Left cardiac atrium (tissue), 4 donors: ENCODE measurements around the gene AKAP13. TPM values are rescaled to one million over a fixed set of nuclear protein-coding genes. Genes with fewer than 3 reads are reported as not detected.
"Not testable (repeated sequence)": the region's sequence is repeated elsewhere in the genome, so short reads cannot be mapped to it uniquely, and the experiment has no call there.

Experiments used
- ATAC-seq, 2 donors: fragments of 200-7000 bp; cut with Tn5 transposase; one replicate each; pipeline ENCODE4 v1.9.1; 2020; ENCODE audit warnings: mild to moderate bottlenecking in 2 of 2, moderate library complexity in 2 of 2
- DNase-seq: peaks from one replicate; pipeline ENCODE4 v3.0.0-alpha.2; 2020
- intact Hi-C, 2 donors: fragments of 100-400 bp; cut with DNase I; formaldehyde crosslinking; loops; one replicate each; pipeline versions ENCODE4 v1.14.1 to v1.15.1; 2022 to 2023
- total RNA-seq, 2 donors: library from RNA; stranded (reverse); fragmentation: NEBNext Ultra II Directional; extraction: Animal tissue kit (Norgen Biotek cat#: 25700); gene quantifications; one replicate each; pipeline ENCODE4 v1.2.1, GENCODE V29; 2021
- donor health status: DM: no; HTN: yes; CAD: no.
- donor health status: DM: no; HTN: yes; CAD: no; lungs with severe emphysema.
- donor health status: DM: yes; HTN: yes; CAD: no.
- donor health status: Dilated cardiomyopathy.

AKAP13 gene
- total RNA-seq, 2 donors from 2014 or later = 217 to 302 TPM

GRCh38 chr15:85642693-85643066 is 262.3 kb downstream of the AKAP13 start:
- peak; percentile 81 for DNase-seq
- intact Hi-C loops = no loop called here
- ATAC-seq = peak; percentile 86 to 90

DNA sequence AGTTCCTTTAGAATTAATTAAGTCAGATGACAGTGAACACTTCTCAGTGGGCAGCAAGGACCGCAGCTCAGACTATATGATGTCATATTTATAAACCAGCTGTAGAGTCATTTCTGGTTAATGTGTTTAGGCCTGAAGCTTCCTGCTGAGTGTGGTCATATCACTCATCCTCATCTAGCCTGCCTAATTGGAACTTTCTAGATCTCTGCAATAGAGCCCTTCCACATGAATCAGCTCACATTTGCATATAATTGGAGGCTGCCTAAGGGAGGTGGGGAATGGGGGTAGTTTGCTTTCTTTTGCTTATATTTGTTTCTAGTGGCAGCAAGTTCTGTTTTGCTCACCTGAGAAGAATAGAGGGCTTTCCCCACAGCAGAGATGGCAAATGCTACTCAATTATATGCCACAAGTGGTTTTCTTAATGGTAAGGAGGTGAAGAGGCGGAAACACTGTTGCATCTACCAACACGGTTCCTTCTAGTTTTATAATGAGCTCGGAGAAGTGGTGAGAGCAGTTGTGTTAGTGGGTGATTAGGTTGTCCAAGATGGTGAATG is 266.2 kb downstream of the AKAP13 start:
- intact Hi-C loops = no loop called here
- ATAC-seq (no peak), DNase-seq (no peak)

- ATAC-seq (peak; percentile 62 to 79), DNase-seq (no peak)
- intact Hi-C loops = no loop called here
These were observed 269.0 kb downstream of the AKAP13 start for GRCh38 chr15:85649372-85649771.

- no peak for ATAC-seq
- intact Hi-C loops = no loop called here
These were observed 271.1 kb downstream of the AKAP13 start for GRCh38 chr15:85651548-85651947.

DNA sequence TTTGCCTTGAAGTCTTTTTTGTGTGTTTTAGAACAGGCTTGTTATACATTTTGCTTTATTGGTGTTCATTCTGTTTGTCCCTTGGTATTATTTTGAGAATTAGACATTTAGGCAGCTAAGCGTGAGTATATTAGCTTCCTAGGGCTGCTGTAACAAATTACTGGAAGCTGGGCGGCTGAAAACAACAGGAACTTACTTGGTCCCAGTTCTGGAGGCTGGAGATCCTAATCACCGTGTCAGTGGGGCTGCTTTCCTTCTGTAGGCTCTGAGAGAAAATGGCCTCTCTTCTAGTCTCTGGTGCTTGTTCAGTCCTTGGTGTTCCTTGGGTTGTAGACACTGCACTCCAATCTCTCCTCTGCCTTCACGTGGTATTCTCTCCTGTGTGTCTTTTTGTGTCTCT is 272.1 kb downstream of the AKAP13 start:
- intact Hi-C loops = no loop called here
- no peak for DNase-seq
- no peak for ATAC-seq

More at GRCh38 chr15:85651548-85651947, 271.1 kb downstream of the AKAP13 start:
- no peak for DNase-seq

DNA sequence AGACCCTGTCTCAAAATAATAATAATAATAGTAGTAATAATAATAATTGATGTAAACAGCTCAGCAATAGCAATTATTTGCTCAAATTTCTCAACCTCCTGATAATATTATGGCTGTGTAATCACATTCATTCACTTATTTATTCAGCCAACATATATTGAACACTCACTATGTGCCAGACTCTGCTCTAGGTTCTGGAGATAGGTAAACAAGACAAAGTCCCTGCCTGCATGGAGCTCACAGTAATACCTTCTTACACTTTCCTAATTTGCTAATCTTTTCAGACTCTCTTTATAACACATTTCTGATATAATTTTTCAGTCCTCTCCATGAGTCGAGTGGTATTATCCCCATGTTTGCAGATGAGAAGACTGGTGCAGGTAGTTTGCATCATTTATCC is 276.7 kb downstream of the AKAP13 start:
- no peak for DNase-seq
- intact Hi-C loops = no loop called here
- no peak for ATAC-seq

DNA sequence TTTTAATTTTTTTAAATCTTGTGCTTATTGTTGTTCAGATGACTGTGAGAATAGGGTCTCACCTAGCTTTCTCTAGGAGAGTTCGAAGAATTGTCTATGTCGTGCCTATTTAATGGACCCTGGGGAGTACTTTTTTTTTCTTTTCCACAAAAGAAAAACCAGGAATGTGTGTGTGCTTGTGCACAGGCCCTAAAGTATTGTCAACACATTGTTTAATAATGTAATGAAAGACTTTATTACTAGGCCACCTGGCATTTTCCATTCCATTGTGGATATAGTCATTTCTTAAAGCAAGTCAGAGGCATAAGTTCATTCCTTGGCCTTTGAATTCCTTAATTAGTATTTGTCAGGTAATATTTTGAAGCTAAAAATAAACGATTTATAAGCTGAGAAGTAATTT is 278.4 kb downstream of the AKAP13 start:
- ATAC-seq = no peak
- intact Hi-C loops = no loop called here

DNA sequence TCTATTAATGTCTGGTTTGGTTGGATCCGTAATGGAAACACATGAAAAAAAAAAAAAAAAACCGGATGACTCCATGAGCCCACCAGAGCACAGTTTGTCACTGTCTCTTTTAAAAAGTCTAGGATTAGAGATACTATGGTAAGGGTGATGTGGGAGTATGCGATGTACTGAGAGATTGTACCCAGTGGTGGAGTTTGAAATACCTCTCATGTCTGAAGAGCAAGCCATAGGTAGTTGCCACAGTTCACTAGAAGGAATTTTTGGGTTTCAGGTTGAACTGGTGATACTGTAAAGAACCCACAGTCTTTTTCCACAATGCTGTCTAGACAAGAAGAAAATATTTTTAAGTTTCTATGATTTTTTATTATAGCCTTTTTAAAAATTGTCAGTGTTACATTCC is 281.5 kb downstream of the AKAP13 start:
- ATAC-seq (no peak), DNase-seq (no peak)
- intact Hi-C loops = no loop called here

More for the DNA sequence above, 278.4 kb downstream of the AKAP13 start:
- DNase-seq = no peak

DNA sequence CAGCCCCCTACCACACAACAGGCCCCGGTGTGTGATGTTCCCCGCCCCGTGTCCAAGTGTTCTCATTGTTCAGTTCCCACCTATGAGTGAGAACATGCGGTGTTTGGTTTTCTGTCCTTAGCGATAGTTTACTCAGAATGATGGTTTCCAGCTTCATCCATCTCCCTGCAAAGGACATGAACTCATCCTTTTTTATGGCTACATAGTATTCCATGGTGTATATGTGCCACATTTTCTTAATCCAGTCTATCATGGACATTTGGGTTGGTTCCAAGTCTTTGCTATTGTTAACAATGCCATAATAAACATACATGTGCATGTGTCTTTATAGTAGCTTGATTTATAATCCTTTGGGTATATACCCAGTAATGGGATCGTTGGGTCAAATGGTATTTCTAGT is 285.3 kb downstream of the AKAP13 start:
- DNase-seq, intact Hi-C loops, ATAC-seq: not testable (repeated sequence)

- intact Hi-C loops = no loop called here
- peak; percentile 58 for DNase-seq
- peak; percentile 93 to 94 for ATAC-seq
These were observed 287.4 kb downstream of the AKAP13 start for GRCh38 chr15:85667491-85668424.

DNA sequence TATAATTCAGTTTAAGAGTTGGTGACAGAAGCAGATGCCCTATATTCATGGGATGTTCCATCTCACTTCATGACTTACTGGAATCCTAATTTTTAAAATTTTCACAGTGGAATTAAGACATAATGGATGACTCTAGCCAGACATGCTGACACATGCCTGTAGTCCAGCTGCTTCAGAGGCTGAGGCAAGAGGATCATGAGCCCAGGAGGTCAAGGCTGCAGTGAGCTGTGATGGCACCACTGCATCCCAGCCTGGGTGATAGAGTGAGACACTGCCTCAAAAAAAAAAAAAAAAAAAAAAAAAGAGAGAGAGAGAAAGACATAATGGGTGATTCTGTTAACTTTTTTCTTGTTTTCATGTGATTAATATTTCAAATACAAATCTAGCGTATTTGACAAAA is 290.8 kb downstream of the AKAP13 start:
- DNase-seq = no peak
- intact Hi-C loops = no loop called here
- peak in 1 of 2 donors; percentile 8 for ATAC-seq

- ATAC-seq = no peak
- intact Hi-C loops = no loop called here
- no peak for DNase-seq
These were observed 292.1 kb downstream of the AKAP13 start for GRCh38 chr15:85672332-85673084.

- intact Hi-C loops = no loop called here
These were observed 292.9 kb downstream of the AKAP13 start for GRCh38 chr15:85673326-85673725.

DNA sequence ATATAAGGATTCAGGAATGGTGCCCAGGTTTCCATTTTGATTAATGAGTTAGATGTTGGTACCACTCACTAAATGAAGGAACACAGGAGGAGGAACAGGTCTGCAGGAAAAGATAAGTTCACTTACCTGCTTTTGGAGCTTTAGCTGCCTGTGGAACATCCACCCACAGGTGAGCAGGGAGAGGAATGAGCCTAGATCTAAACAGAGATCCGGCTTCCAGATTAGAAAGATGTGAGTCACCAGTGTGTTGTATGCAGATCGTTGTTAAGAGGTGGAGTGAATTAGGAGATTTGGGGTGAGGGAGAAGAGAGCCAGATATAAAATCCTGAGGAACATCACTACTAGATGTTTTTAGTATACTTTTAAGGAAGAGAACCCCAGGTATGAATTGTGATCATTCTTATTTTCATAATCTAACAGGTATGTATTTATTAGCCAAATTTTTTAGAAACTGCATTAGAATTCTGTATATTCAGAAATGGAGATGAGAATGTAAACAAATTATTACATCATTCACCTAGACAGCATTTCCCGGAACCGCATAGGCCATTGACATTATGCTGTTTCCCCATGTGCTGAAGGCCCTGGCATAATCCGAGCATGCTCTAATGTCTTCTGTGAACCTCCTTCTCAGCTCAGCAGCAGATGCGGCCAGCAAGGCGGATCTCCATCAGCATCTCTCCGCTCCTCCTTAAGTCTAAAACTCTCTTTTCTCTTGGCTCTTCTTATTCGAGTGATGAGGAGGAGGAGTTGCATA is 296.1 kb downstream of the AKAP13 start:
- DNase-seq (no peak), ATAC-seq (no peak)
- intact Hi-C loops = no loop called here

More at GRCh38 chr15:85673326-85673725, 292.9 kb downstream of the AKAP13 start:
- ATAC-seq (no peak), DNase-seq (no peak)

- ATAC-seq (no peak), DNase-seq (no peak)
- intact Hi-C loops = no loop called here
These were observed 298.8 kb downstream of the AKAP13 start for GRCh38 chr15:85679231-85679630.

- DNase-seq (no peak), ATAC-seq (no peak)
- intact Hi-C loops = no loop called here
These were observed 301.0 kb downstream of the AKAP13 start for GRCh38 chr15:85681386-85681785.

DNA sequence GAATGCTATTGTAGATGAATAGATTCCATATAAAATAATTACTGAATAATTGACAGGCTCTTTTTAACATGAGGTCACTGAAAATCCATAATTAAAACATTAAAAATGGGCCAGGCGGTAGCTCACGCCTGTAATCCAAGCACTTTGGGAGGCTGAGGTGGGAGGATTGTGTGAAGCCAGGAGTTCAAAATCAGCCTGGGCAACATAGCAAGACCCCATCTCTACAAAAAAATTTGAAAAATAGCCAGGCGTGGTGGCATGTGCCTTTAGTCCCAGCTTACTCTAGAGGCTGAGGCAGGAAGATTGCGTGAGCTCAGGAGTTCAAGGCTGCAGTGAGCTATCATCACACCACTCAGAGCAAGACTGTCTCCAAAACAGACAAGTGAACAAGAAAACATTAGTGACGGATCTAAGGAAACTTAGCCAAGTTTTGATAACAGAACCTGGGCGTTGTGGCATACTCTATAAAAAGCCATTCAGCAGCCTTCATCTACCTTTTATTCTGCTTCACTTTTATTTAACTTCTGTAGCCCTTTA is 303.8 kb downstream of the AKAP13 start:
- DNase-seq (no peak), ATAC-seq (peak in 1 of 2 donors; percentile 71)
- intact Hi-C loops = no loop called here

DNA sequence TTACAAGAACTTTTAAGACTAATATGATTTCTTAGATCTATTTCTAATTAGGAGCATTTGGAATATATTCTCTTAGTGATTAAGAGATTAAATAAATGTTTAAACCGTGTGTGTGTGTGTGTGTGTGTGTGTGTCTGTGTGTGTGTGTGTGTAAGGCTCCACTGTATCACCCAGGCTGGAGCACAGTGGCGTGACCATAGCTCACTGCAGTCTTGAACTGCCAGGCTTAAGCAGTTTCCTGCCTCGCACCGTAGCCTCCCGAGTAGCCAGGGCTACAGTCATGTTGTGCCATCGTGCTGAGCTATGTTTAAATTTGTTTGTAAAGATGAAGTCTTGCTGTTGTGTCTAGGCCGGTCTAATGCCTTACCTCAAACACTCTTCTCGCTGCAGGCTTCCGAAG is 305.0 kb downstream of the AKAP13 start:
- peak in 1 of 2 donors; percentile 13 for ATAC-seq
- DNase-seq = no peak
- intact Hi-C loops = no loop called here

GRCh38 chr15:85687329-85687728 is 306.9 kb downstream of the AKAP13 start:
- intact Hi-C loops = no loop called here

More at GRCh38 chr15:85687329-85687728, 306.9 kb downstream of the AKAP13 start:
- DNase-seq (no peak), ATAC-seq (no peak)
